ENCODE measurements around the gene MAN1A1.

- no peak for TF ChIP-seq POLR2A (IDR thresholded peaks at IDR 0.05; ENCODE audit: low read length)
- no peak for TF ChIP-seq GATA1 (IDR thresholded peaks at IDR 0.05; ENCODE audit: low read depth, low read length)
These were observed 108.5 kb downstream of the MAN1A1 start for GRCh38 chr6:119241111-119241465.

All from erythroblast (primary cell).